ENCODE results near the gene SMARCAL1.

SMARCAL1 gene

GRCh38 chr2:216477283-216478035 is 65.2 kb downstream of the SMARCAL1 start:
- DNase-seq = no peak

- no peak for DNase-seq
These were observed 65.9 kb downstream of the SMARCAL1 start for GRCh38 chr2:216478151-216478550.

- DNase-seq = no peak
These were observed 66.5 kb downstream of the SMARCAL1 start for GRCh38 chr2:216478791-216479190.

GRCh38 chr2:216480221-216480620 is 67.9 kb downstream of the SMARCAL1 start:
- no peak for DNase-seq

GRCh38 chr2:216482640-216483039 is 70.4 kb downstream of the SMARCAL1 start:
- no peak for DNase-seq

- no peak for DNase-seq
These were observed 73.0 kb downstream of the SMARCAL1 start for GRCh38 chr2:216485237-216485636.

- no peak for DNase-seq
These were observed 73.5 kb downstream of the SMARCAL1 start for GRCh38 chr2:216485745-216486144.

- no peak for DNase-seq
These were observed 74.0 kb downstream of the SMARCAL1 start for GRCh38 chr2:216486271-216486670.

GRCh38 chr2:216486708-216487107 is 74.4 kb downstream of the SMARCAL1 start:
- DNase-seq = no peak

GRCh38 chr2:216490061-216490460 is 77.8 kb downstream of the SMARCAL1 start:
- no peak for DNase-seq

GRCh38 chr2:216491793-216492596 is 79.7 kb downstream of the SMARCAL1 start:
- DNase-seq = peak; percentile 9

- peak; percentile 25 for DNase-seq
These were observed 80.5 kb downstream of the SMARCAL1 start for GRCh38 chr2:216492597-216493333.

GRCh38 chr2:216493334-216493685 is 81.0 kb downstream of the SMARCAL1 start:
- DNase-seq = no peak

GRCh38 chr2:216495656-216496055 is 83.4 kb downstream of the SMARCAL1 start:
- no peak for DNase-seq

- no peak for DNase-seq
These were observed 85.2 kb downstream of the SMARCAL1 start for GRCh38 chr2:216497382-216498069.

- DNase-seq = no peak
These were observed 85.7 kb downstream of the SMARCAL1 start for GRCh38 chr2:216498070-216498378.

GRCh38 chr2:216498379-216499352 is 86.4 kb downstream of the SMARCAL1 start, which contains the start of gene RPL37A:
Gene RPL37A (plus strand): TSS chr2:216498844. CDS start chr2:216498875, 31 bp downstream.
- DNase-seq = peak; percentile 93

- DNase-seq = no peak
These were observed 87.4 kb downstream of the SMARCAL1 start for GRCh38 chr2:216499641-216500218.

- DNase-seq = no peak
These were observed 88.3 kb downstream of the SMARCAL1 start for GRCh38 chr2:216500572-216500971.

- no peak for DNase-seq
These were observed 89.6 kb downstream of the SMARCAL1 start for GRCh38 chr2:216501854-216502253.
